Measurements from ENCODE around the gene PATJ.

The PATJ gene

DNA sequence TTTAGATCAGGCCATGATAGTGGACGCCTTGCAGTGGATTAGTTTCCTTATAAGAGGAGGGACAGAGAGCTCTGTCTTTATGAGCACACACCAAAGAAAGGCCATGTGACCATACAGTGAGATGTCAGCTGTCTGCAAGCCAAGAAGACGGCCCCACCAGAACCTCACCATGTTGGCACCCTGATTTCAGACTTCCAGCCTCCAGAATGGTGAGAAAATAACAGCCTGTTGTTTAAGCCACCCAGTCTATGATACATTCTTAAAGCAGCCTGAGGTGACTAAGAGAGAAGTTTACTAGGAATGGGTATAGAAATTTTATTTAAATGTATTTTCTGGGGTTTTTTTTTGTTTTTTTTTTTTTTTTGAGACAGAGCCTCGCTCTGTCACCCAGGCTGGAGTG lies 481.9 kb downstream of the PATJ start:
- DNase-seq: no peak

DNA sequence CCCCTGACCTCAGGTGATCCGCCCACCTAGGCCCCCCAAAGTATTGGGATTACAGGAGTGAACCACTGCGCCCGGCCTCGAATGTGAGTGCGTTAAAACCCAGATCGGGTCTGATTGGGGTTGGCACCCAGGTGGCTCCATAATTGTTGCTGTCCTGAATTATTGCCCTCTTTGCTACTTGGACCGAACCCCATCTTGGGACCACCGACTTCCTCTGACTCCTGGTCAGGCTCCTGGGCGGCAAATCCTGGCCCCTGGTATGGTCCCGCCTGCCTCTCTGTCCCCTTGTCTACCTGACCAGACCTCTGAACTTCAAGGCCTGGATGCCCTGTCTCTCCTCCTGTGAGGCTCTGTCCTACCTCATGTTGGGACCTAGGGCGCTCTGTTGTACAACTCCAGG lies 485.2 kb downstream of the PATJ start:
- no peak for DNase-seq
